ENCODE measurements around the gene CA12.

DNA sequence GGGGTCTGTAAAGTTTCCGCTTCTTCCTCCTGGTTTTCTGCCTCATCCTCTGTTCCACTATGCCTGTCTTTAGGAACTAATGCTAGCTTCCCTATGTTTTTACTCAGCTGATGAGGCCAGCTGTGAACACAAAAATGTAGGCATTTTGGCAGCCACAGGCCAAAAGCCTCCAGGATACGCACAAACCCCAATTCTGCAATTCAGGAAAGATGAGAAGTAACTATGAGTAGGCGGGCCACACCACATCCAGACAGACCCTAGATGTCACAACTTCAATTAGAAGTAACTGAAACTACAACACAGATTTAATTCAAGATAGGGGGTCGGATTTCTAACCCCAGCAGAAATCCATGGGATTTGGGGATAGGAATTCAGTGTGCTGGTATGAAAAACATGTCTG, 11.9 kb downstream of the CA12 start:
- TF ChIP-seq, protein P1, sequence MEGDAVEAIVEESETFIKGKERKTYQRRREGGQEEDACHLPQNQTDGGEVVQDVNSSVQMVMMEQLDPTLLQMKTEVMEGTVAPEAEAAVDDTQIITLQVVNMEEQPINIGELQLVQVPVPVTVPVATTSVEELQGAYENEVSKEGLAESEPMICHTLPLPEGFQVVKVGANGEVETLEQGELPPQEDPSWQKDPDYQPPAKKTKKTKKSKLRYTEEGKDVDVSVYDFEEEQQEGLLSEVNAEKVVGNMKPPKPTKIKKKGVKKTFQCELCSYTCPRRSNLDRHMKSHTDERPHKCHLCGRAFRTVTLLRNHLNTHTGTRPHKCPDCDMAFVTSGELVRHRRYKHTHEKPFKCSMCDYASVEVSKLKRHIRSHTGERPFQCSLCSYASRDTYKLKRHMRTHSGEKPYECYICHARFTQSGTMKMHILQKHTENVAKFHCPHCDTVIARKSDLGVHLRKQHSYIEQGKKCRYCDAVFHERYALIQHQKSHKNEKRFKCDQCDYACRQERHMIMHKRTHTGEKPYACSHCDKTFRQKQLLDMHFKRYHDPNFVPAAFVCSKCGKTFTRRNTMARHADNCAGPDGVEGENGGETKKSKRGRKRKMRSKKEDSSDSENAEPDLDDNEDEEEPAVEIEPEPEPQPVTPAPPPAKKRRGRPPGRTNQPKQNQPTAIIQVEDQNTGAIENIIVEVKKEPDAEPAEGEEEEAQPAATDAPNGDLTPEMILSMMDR (IDR thresholded peaks at IDR 0.05; ENCODE audit: low read depth, low read length, missing input control), result no peak
- TF ChIP-seq REST (IDR thresholded peaks at IDR 0.05) (no peak), RAD21 (IDR thresholded peaks at IDR 0.05) (no peak), SP1 (IDR thresholded peaks at IDR 0.05) (no peak)
